Bronchial smooth muscle cell (primary cell): ENCODE results near the gene MRAS. TPM values are rescaled to one million over a fixed set of nuclear protein-coding genes. Genes with fewer than 3 reads are reported as not detected.

ENCODE experiments used
- total RNA-seq: library from RNA; depleted of rRNA; stranded (reverse); fragments of >200 nt; gene quantifications from 2 replicates; pipeline ENCODE4 v1.2.1, GENCODE V29; 2014

MRAS gene
- 29.1 and 40.8 TPM in 2 replicates for total RNA-seq

GRCh38 chr3:138347960-138348753, at the start of gene MRAS:
MRAS (plus strand) TSS chr3:138348579; CDS start chr3:138372884, 24,305 bp downstream.

GRCh38 chr3:138329127-138329983, 19.0 kb upstream of the MRAS start, which contains the start of gene NME9:
NME9 (minus strand) TSS chr3:138329851; CDS start chr3:138329335, 516 bp downstream.

GRCh38 chr3:138434276-138434874, 86.0 kb downstream of the MRAS start, which contains the start of gene ESYT3:
ESYT3 (plus strand) TSS chr3:138434616; CDS start chr3:138434799, 183 bp downstream.

Other genes with a start within 250 kb of the MRAS start
- gene DZIP1L, start 233.0 kb upstream of the MRAS start, total RNA-seq = 17.5 and 22.2 TPM in 2 replicates
- not detected in 2 replicates for gene A4GNT, start 216.2 kb upstream of the MRAS start, total RNA-seq
- gene DBR1, start 173.7 kb upstream of the MRAS start, total RNA-seq = 13.7 and 17.4 TPM in 2 replicates
- gene ARMC8, start 161.3 kb upstream of the MRAS start, total RNA-seq = 30.4 and 48.8 TPM in 2 replicates
- not detected in 2 replicates for gene NME9, start 18.7 kb upstream of the MRAS start, total RNA-seq
- gene ESYT3, start 86.0 kb downstream of the MRAS start, total RNA-seq = 0.16 TPM in 1 of 2 replicates, not detected in the other
- gene CEP70, start 245.7 kb downstream of the MRAS start, total RNA-seq = 23.8 and 26.3 TPM in 2 replicates